Measurements from ENCODE around the gene DNAJC5G.

Gene DNAJC5G

DNA sequence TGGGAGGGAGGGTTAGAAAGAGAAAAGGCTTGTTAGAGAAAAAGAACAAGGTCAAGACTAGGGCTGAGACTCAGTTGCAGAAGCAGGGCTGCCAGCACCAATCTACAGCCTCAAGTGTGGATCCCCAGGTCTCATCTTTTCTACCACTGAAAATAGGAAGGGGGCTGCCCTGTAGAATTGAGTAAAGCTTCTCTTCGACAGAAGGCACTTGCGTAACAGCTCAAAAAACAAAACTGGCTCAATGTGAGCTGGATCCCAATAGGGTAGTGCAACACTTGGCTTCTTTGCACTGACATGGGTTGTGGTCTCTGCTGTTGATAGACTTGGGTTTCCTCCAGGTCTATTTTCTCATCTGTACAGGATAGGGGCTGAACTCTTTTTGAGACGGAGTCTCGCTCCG lies 49.5 kb downstream of the DNAJC5G start:
- no peak for DNase-seq
- in situ Hi-C loops (cut with MboI; ENCODE audit: low pct_unique_long_range_greater_than_20kb, low sequenced_read_pairs) = no loop called here

Data from KBM-7 (cell line).